Activated effector memory CD4-positive, alpha-beta T cell treated with anti-CD3 and anti-CD28 coated beads, Interleukin-2, amount 50 U/mL, for 16 hours (primary cell): ENCODE results near the gene KCTD5.

ENCODE experiments used
- DNase-seq: peaks from one replicate; pipeline ENCODE4 v3.0.0-alpha.2; 2020

The KCTD5 gene

DNA sequence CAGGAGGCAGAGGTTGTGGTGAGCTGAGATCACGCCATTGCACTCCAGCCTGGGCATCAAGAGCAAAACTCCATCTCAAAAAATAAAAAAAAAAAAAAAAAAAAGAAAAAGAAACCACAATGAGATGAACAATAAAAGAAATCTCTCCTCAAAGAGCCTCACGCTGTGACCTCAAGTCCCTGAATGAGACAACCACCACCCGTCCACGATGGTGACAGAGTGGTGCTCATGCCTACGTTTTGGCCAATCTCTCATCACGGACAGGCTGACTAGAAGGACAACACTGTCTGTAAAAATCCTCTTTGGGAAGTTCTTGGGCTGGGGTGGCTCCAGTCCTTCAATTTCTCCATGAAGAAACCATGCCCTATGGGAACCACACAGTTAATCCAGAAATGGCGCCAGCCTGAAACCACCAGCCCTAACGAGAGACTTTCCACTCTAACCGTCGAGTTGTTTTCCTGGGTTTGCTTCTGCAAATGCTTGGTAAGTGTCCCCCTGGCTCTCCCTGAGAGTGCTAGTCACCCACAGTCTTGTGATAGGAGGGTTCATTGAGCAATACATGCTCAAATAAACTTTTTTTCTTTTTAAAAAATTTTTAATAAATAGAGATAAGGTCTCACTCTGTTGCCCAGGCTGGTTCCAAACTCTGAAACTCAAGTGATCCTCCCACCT lies 52.7 kb downstream of the KCTD5 start:
- no peak for DNase-seq

DNA sequence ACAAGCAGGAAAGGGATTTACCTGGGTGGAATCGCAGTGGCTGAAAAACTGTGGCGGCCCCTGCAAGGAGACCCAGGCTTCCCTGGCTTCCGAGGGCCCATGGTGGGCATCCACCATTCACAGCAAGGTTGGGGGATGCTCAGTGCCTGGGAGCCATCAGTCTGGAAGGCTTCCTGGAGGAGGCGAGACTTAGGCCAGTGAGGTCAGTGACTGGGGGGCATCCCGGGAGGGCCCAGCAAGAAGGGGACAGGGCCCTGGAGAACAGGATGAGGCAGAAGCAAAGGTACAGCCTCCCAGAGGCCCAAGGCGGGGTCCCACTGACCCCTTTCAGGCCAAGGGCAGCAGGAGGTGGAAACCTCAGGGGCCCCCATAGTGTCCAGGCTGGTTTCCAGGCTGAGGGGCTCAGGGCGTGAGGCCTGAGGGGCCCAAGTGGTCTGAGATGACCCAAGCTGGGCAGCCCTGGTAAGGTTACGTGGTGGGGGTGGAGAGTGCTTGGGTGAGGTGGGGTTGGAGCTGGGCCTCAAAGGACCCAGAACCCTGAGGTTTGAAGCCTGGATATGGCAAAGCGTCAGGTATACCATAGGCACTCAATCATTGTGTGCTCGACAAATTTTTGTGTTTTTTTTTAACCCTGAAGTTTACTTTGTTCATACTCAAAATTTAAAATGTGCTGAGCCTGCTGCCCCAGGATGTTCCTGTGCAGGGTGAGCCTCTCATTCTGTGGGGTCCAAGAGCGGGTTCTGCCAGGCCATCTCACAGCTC lies 54.3 kb downstream of the KCTD5 start:
- no peak for DNase-seq

DNA sequence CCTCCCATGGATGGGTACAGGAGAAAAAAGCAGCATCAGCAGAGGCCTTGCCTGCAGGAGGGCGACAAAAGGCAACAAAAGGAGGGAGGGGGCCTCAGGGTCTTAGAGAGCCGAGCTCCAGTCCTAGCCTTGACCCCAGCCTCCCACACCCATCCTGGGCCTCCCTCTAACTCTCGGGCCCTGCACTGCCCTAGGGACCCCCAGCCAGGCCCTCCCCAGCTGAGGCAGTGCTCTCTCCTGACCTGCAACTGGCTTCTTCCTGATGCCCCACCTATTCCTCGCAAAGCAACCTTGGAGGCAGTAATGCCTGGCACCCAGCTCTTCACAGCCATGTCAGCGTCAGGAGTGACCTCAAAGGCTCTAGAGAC lies 54.9 kb downstream of the KCTD5 start:
- DNase-seq, result no peak

- no peak for DNase-seq
Observed at GRCh38 chr16:2737895-2738418, 55.6 kb downstream of the KCTD5 start.

DNA sequence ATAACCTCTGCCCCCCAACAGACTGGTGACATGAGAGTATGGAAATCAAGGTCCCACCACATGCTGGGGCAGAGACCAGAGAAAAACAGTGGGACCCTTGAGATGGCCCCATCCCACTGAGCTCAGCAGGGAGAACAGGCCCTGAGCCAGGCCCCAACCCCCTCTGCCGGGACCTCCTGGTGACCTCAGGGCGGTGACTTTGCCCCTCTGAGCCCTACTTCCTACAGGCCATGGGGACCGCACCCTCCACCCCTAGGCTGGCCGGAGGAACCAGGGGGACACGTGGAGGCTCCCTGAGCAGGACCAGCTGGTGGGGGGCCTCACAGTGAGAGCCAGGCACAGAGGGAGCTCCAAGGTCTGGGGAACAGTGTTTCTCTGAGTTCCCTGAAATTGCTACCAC lies 56.3 kb downstream of the KCTD5 start:
- no peak for DNase-seq

DNA sequence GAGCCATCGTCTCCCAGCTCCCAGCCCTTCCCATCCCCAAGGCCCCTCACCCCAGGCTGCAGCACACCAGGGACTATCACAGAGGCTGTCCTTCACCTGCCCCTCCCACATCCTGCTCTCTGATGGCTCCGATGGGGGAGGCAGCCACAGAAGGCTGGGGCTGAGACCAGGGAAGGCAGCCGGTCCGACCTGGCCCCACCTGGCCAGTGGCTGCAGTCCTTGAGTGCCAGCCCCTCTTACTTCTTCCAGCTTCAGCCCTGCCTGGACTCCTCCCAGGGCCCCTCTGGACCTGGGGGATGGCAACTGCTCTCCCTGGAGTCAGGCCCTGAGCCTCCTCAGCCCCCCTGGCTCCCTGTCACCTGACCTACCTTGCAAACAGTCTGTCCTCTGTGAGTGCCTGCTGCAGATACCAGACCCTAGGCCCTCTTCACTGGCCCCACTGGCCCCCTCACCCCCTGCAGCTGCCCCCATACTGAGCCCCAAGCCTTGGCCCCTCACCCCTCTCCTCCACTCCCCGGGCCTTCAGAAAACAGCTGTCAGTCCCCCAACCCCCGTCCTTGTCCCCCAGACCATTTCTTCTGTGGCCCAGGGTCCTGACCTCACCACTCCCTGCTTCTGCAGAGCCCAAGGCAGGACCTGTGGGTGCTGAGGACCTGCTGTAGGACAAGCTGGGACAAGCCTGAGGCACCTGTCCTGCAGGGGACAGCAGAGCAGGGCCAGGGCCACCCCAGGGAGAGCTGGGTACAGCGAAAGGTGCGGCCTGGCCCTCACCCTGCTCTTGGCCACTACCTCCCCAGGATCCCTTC lies 57.5 kb downstream of the KCTD5 start:
- no peak for DNase-seq

DNA sequence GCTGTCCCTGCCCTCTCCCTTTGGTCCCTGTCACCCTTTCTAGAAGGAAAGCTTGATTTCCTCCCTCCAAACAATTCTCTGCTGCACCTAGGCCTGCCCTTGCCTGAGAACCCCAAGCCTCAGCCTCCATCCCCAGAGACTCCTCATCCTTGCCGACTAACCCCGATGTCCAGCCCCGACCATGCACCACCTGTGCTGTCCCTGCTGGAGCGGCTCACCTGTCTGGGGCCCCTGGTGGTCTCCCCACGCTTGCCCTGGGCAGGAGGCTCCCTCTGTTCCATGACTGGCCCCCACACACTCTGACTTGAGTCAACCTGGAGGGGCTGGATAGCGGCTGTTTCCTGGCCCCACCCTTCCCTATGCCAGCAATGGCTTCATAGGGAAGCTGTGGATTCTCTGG lies 58.2 kb downstream of the KCTD5 start:
- DNase-seq, result no peak

- no peak for DNase-seq
Observed at GRCh38 chr16:2741168-2741567, 58.8 kb downstream of the KCTD5 start.

DNA sequence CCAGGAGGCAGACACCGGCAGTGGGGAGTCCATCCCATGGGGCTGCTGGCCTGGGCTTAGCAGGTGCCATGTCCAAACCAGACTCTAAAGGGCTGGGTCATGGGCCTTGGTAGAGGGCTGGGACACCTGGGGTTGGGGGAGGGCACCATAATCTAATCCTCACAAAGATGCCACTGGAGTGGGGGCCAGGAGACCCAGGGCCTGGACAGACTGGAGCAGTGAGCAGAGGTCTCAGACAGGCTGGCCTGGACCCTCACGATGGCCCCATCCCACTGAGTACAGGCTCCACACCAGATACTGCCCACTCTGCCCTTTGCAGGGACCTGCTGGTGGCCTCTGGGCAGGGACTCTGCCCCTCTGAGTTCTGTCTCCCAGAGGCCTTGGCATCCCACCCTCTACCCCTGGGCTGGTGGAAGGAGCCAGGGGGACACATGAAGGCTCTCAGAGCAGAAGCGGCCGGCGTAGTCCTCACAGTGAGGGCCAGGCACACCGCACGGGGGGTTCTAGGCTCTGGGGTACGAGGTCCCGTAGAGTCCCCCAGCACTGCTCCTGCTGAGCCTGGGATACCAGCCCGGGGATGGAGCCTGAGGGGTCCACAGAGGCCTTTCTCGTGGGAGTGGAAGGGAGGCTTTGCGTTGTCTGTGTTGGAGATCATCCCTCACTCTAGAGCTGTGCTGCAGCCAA lies 60.1 kb downstream of the KCTD5 start:
- DNase-seq, result no peak

DNA sequence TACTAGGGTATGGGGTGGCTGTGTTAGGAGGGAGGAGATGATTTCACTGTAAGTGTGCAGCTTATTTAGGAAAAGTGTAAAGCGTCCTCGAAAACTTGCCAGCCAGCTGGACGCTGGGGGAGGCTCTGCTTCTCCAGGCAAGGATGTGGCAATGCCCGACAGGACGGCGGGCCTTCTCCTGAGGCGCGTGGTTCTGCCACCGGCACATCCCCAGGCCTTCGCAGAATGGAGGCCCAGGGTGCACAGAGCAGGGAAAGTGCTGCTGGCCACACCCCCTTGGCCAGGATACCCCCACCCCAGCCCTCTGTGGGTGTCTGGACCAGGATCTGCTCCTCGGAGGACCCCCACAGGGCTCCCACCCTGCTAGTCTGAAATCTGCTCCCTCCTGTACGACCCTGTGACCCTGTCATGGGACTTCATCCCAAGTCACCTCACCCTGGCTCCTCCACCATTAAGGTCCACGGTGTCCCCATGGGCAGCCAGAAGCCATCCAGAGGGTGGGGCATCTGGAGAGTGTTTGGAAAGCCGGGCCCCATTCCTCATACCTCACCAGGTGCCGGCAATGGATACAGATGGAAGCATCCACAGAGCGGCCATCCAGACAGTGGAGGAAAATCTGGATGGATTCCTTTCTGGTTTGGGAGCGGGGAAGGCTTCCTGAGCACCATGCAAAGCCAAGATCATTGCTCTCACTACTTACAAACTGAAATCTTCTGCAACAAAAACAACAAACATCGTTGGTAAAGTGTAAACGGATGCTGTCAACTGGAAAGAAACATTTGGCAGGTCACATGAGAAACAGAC lies 60.9 kb downstream of the KCTD5 start:
- DNase-seq, result no peak

GRCh38 chr16:2744711-2745110 lies 62.4 kb downstream of the KCTD5 start:
- DNase-seq, result no peak

DNA sequence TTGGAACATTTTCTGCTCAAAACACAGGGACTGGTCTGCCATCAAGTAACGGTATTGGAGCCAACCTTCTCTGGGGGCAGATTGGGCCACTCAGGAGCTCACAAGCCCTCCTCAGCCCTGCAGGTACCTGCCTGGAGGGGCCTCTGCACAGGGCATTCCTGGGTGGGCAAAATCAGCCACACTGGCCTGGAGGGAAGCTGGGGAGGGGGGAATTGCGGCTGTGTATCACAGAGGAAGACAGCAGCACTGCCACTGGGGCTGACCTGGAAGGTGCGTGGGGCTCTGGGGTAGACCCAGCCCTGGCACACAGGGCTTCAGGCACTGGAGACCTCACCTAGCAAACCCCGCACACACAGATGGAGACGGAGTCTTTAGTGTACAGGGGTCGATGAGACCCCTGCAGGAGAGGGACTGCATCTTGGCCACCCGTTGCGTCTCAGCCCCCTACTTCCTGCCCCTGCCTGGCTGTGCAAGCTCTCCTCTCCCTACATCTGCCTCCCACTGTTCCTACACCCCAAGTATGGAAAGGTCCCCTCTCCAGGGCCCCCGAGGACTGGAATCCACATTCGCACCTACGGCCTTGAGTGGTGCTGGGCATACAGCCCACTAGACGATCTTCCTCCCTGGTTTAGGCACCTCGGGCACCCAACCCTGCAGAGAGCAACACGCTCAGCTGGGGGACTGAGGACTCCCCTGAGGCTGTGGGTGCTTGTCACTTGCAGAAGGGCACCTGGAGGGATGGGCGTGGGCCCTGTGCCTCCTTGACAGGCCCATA lies 63.0 kb downstream of the KCTD5 start:
- DNase-seq, result no peak

GRCh38 chr16:2745961-2746360 lies 63.6 kb downstream of the KCTD5 start:
- no peak for DNase-seq

- no peak for DNase-seq
Observed at GRCh38 chr16:2748757-2749455, 66.6 kb downstream of the KCTD5 start.

DNA sequence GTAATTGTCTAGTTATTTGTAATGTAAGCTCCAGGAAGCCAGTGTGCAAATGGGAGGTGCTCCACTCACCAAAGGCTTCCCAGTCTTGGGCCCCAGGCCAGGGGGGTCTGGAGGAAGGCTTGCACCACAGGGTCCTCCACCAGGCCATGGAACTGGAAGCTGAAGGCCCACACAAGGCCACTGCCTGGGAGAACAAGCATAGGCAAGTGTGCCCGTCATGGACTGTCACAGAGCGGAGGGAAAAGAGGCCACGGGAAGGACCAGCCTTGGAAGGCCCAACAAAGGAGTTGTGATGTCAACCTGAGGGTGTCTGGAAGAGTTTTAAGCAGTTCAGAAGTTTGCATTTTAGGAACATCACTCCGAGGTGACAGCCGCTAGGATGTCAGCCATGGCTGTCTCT lies 67.2 kb downstream of the KCTD5 start:
- DNase-seq, result no peak

DNA sequence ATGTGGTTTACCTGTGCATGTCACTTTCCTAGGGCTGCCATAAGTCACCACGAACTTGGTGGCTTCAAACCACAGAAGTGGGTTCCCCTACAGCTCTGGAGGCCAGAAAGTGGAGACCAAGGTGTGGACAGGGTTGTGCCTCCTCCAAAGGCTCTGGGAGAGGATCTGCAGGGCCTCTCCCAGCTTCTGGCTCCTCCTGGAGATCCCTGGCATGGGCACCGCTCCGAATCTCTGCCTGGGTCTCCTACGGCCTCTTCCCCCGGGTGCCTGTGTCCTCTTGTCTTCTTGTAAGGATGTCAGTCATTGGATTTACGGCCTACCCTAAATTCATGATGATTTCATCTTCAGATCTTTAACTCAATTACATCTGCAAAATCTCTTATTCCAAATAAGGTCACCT lies 67.6 kb downstream of the KCTD5 start:
- DNase-seq, result no peak

- DNase-seq, result no peak
Observed at GRCh38 chr16:2751577-2752034, 69.3 kb downstream of the KCTD5 start.

DNA sequence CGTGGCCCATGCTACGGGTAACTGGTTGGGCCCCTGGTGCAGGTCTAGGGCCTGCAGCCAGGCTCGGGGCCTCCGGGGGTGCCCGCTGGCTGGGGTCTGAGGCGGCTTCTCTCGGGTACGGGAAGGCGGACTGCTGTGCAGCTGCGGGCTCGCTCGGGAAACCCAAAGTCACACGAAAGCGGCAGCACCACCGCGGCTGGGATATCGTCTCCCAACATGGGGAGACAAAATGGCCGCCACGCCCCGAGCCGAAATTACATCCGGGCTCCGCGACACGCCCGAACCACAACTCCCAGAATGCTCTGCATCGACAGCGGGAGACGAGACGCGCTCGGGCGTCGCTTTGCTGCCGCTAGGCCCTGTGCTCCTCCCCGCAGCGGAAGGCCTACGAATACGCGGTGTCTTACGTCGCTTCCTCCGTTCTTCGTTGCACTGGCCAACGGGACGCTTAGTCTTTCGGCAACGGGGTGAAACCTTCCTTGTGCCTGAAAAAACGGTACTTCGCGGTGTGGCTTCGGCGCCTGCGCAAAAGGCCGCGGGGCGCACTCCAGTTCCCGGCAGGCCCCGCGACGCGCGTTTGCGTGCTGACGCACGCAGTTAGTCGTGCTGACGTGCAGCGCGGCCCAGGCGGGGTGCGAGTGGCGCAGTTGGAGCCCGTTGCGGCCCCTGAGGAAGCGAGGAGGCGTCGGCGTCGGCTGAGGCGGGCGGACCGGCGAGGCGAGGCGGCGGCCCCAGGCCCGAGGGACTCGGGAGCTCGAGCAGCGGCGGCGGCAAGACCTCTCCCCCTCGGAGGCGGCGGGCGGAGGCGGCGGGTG lies 69.9 kb downstream of the KCTD5 start, which contains the start of gene SRRM2:
TSS of gene SRRM2 (plus strand) at position 604 of the 815 bp plus-strand sequence. CDS start 3,727 bp downstream, outside the sequence.
- peak; percentile 98 for DNase-seq
